Urinary bladder (tissue), 4 donors: ENCODE measurements around the gene OR8K1. TPM values are rescaled to one million over a fixed set of nuclear protein-coding genes. Genes with fewer than 3 reads are reported as not detected.

Source experiments
- DNase-seq: peaks from one replicate; pipeline ENCODE4 v3.0.0-alpha.2; 2015; ENCODE audit errors: extremely low spot score
- H3K27ac ChIP-seq: one replicate; pipeline ENCODE4 v1.5.1; 2013; ENCODE audit warnings: low read depth, mild to moderate bottlenecking, moderate library complexity
- H3K36me3 ChIP-seq: one replicate; pipeline ENCODE4 v1.6.1; 2013; ENCODE audit warnings: mild to moderate bottlenecking, moderate library complexity; ENCODE audit not compliant: insufficient read depth
- H3K4me1 ChIP-seq: one replicate; pipeline ENCODE4 v1.6.1; 2013; ENCODE audit warnings: mild to moderate bottlenecking, moderate library complexity; ENCODE audit not compliant: insufficient read depth
- H3K4me3 ChIP-seq: one replicate; pipeline ENCODE4 v1.5.1; 2013; ENCODE audit warnings: low read depth, low read length
- WGBS: extraction: QIAGEN DNeasy Blood & Tissue Kit; methylation state at CpG from one replicate; pipeline ENCODE4 v1.1.7; 2013; 5-methylcytosine and 5-hydroxymethylcytosine counted together
- polyA plus RNA-seq: library from polyadenylated mRNA; stranded (reverse); fragments of 200-250 nt; gene quantifications from one replicate; pipeline ENCODE4 v1.2.3, GENCODE V29; 2013
- total RNA-seq: library from RNA; depleted of rRNA; stranded (reverse); fragments of >200 nt; gene quantifications from one replicate; pipeline ENCODE4 v1.2.3, GENCODE V29; 2014
- donor health status: healthy with polysubstance abuse.
- donor health status: healthy.

Gene OR8K1
- not detected for total RNA-seq
- polyA plus RNA-seq = not detected

GRCh38 chr11:56345739-56346138 lies at the start of gene OR8K1:
Gene OR8K1 (plus strand): TSS chr11:56346039. CDS start chr11:56346039, 0 bp downstream.
- 83% methylated on average over 1 of the region's 1 CpG for WGBS
- H3K27ac ChIP-seq = no peak within 1 kb of the TSS
- H3K4me3 ChIP-seq = no peak within 1 kb of the TSS
- no peak for DNase-seq
- no peaks in the 10 kb centered on the region for H3K36me3 ChIP-seq
- no peaks in the 10 kb centered on the region for H3K4me1 ChIP-seq

GRCh38 chr11:56296898-56297297 lies 48.9 kb upstream of the OR8K1 start:
- Histone ChIP-seq H3K4me3 (no peak overlapping the region), H3K4me1 (no peaks in the 10 kb centered on the region), H3K36me3 (no peaks in the 10 kb centered on the region), H3K27ac (no peak overlapping the region)
- 78% methylated on average over 4 of the region's 4 CpGs for WGBS
- no peak for DNase-seq

GRCh38 chr11:56307836-56308235 lies 38.0 kb upstream of the OR8K1 start:
- Histone ChIP-seq H3K27ac (no peak overlapping the region), H3K4me3 (no peak overlapping the region)
- 87% methylated on average over 3 of the region's 3 CpGs for WGBS

GRCh38 chr11:56314844-56315243 lies 31.0 kb upstream of the OR8K1 start, which contains the start of gene OR8K3:
Gene OR8K3 (plus strand): TSS chr11:56315144. CDS start chr11:56318307, 3,163 bp downstream.
- Histone ChIP-seq H3K27ac (no peak within 1 kb of the TSS), H3K4me3 (no peak within 1 kb of the TSS), H3K36me3 (no peaks in the 10 kb centered on the region), H3K4me1 (no peaks in the 10 kb centered on the region)
- DNase-seq = no peak

More at GRCh38 chr11:56307836-56308235, 38.0 kb upstream of the OR8K1 start:
- DNase-seq = no peak
- Histone ChIP-seq H3K4me1 (no peaks in the 10 kb centered on the region), H3K36me3 (no peaks in the 10 kb centered on the region)

- Histone ChIP-seq H3K36me3 (no peaks in the 10 kb centered on the region), H3K4me3 (no peak overlapping the region), H3K27ac (no peak overlapping the region), H3K4me1 (no peaks in the 10 kb centered on the region)
- whole genome bisulfite sequencing = 91% methylated on average over 34 of the region's 34 CpGs
- DNase-seq = no peak
Observed at GRCh38 chr11:56331861-56332491, 13.9 kb upstream of the OR8K1 start.

DNA sequence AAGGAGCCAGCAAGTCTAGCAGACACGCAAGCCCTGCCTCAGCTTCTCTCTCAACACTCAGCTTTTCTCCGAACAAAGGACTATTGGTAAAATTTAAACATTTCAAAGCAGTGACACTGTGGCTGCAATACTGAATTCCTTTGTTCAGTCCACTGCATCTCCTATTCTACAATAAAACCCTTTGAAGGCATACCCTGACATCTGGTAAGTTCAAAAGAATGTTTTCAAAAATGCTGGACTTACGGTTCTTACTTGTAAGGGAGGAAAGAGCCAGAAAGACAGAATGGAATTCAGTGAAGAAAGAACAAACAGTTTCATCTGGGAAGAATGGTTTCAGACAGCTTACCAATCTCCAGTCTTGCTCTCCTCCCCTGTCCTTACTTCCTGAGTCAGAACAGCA lies 12.7 kb upstream of the OR8K1 start:
- H3K4me1 ChIP-seq = no peaks in the 10 kb centered on the region
- no peak overlapping the region for H3K4me3 ChIP-seq
- no peaks in the 10 kb centered on the region for H3K36me3 ChIP-seq
- WGBS = 36% methylated on average over 3 of the region's 3 CpGs
- no peak overlapping the region for H3K27ac ChIP-seq
- no peak for DNase-seq

DNA sequence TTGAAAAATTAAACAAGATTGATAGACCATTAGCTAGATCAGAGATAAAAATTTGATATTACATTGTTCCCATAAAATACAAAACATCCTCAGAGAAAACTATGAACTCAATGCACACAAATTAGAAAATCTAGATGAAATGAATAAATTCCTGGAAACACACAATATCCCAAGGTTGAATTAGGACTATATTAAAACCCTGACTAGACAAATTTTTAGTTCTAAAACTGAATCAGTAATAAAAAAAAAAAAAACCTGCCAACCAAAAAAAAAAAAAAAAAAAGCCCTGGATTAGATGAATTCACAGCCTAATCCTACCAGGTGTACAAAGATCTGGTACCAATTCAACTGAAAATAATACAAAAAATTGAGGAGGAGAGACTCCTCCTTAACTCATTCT lies 5.5 kb upstream of the OR8K1 start:
- no peak for DNase-seq
- Histone ChIP-seq H3K27ac (no peak overlapping the region), H3K4me3 (no peak overlapping the region), H3K36me3 (no peaks in the 10 kb centered on the region), H3K4me1 (no peaks in the 10 kb centered on the region)

GRCh38 chr11:56353991-56354390 lies 8.2 kb downstream of the OR8K1 start, which contains the start of gene OR8J1:
Gene OR8J1 (plus strand): TSS chr11:56354291. CDS start chr11:56360247, 5,956 bp downstream.
- 84% methylated on average over 2 of the region's 2 CpGs for WGBS
- no peak for DNase-seq
- no peak within 1 kb of the TSS for H3K4me3 ChIP-seq
- H3K36me3 ChIP-seq = no peaks in the 10 kb centered on the region
- H3K4me1 ChIP-seq = no peaks in the 10 kb centered on the region
- no peak within 1 kb of the TSS for H3K27ac ChIP-seq

DNA sequence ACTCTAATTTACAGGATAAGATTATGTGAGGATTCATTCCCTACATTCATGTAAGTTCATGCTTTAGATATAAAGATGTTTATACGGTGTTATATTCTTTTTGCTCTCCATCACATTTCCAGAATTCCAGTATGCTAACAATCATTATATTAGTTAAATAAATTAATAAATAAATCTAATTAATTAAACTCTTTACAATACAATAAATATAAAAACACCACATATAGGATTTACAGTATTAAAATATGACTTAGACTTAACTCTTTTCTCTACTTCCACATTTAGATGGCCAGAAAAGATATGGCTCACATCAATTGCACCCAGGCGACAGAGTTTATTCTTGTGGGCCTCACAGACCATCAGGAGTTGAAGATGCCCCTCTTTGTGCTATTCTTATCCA lies 29.5 kb downstream of the OR8K1 start, which contains the start of gene OR8U1:
OR8U1 (plus strand) TSS at position 301 of the 400 bp plus-strand sequence; CDS start at position 301, 0 bp downstream.
- no peaks in the 10 kb centered on the region for H3K4me1 ChIP-seq
- WGBS = 71% methylated on average over 2 of the region's 2 CpGs
- H3K27ac ChIP-seq = no peak within 1 kb of the TSS
- H3K36me3 ChIP-seq = no peaks in the 10 kb centered on the region
- no peak for DNase-seq
- no peak within 1 kb of the TSS for H3K4me3 ChIP-seq

DNA sequence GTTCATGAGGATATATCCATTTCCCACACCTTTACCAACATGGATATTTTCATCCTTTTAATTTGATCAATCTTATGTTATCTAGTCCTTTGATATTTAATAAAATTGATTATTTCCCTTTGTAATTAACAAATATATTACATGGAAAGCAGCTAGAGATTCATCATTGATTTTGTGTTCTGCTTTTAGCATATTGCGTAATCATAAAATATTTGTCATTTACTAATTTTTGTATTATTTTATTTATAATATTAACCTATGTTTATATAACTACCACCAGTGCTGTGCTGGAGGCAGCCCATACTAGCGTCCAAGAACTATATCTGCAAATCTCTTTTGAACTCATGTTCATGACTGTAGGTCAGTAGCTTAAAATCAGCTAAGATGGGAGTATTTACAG lies 34.3 kb downstream of the OR8K1 start:
- no peak for DNase-seq
- H3K4me3 ChIP-seq = no peak overlapping the region
- 64% methylated on average over 2 of the region's 2 CpGs for WGBS
- no peaks in the 10 kb centered on the region for H3K36me3 ChIP-seq
- H3K4me1 ChIP-seq = no peaks in the 10 kb centered on the region
- no peak overlapping the region for H3K27ac ChIP-seq

- DNase-seq = no peak
- 82% methylated on average over 3 of the region's 3 CpGs for WGBS
- no peak overlapping the region for H3K27ac ChIP-seq
- no peak overlapping the region for H3K4me3 ChIP-seq
- H3K36me3 ChIP-seq = no peaks in the 10 kb centered on the region
- H3K4me1 ChIP-seq = no peaks in the 10 kb centered on the region
Observed at GRCh38 chr11:56394381-56394780, 48.5 kb downstream of the OR8K1 start.

DNA sequence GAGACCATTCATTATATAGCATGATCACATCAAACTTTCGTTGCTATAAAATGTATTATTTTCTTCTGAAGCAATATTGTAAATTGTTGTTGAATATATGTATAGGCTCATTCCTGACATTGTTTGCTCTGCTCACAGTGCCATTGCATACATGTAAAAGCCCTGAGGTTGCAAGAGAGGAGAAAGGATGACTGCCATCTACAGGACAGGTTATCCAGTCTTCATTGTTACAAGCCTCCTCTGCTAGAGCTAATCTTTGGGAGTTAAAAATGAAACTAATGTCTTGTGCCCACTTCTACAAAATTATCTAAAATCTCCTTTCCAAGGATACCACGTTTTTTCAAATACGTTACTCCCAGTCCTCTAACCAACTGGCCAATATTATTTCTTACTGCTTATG lies 50.2 kb downstream of the OR8K1 start:
- DNase-seq = no peak
- Histone ChIP-seq H3K27ac (no peak overlapping the region), H3K4me1 (no peaks in the 10 kb centered on the region), H3K36me3 (no peaks in the 10 kb centered on the region), H3K4me3 (no peak overlapping the region)
- 66% methylated on average over 3 of the region's 3 CpGs for WGBS
